NCI-H748 (cell line): ENCODE results near the gene FOXP1.

Experiments
- DNase-seq: peaks from one replicate; lab custom pipeline; 2025; ENCODE audit not compliant: unreplicated experiment; lab: John Stamatoyannopoulos, UW

The FOXP1 gene

GRCh38 chr3:71511037-71511436 lies 72.5 kb downstream of the FOXP1 start:
- DNase-seq = no peak

- DNase-seq = peak; percentile 6
Observed at GRCh38 chr3:71510510-71510909, 73.0 kb downstream of the FOXP1 start.

- no peak for DNase-seq
Observed at GRCh38 chr3:71509066-71509465, 74.5 kb downstream of the FOXP1 start.

GRCh38 chr3:71505767-71506350 lies 77.7 kb downstream of the FOXP1 start:
- DNase-seq = no peak

GRCh38 chr3:71504250-71505036 lies 79.1 kb downstream of the FOXP1 start:
- no peak for DNase-seq

GRCh38 chr3:71503525-71504249 lies 79.8 kb downstream of the FOXP1 start:
- DNase-seq = no peak

- DNase-seq = no peak
Observed at GRCh38 chr3:71502066-71502625, 81.4 kb downstream of the FOXP1 start.

- DNase-seq = no peak
Observed at GRCh38 chr3:71500696-71501095, 82.8 kb downstream of the FOXP1 start.

GRCh38 chr3:71499227-71499876 lies 84.2 kb downstream of the FOXP1 start:
- no peak for DNase-seq

GRCh38 chr3:71498543-71498942 lies 85.0 kb downstream of the FOXP1 start:
- no peak for DNase-seq

- no peak for DNase-seq
Observed at GRCh38 chr3:71497971-71498444, 85.5 kb downstream of the FOXP1 start.

GRCh38 chr3:71497367-71497897 lies 86.1 kb downstream of the FOXP1 start:
- DNase-seq = no peak

- DNase-seq = no peak
Observed at GRCh38 chr3:71495708-71496472, 87.6 kb downstream of the FOXP1 start.

- no peak for DNase-seq
Observed at GRCh38 chr3:71494212-71494611, 89.3 kb downstream of the FOXP1 start.

- no peak for DNase-seq
Observed at GRCh38 chr3:71492974-71493771, 90.4 kb downstream of the FOXP1 start.

- no peak for DNase-seq
Observed at GRCh38 chr3:71492566-71492965, 91.0 kb downstream of the FOXP1 start.

- no peak for DNase-seq
Observed at GRCh38 chr3:71491154-71491752, 92.3 kb downstream of the FOXP1 start.

- DNase-seq = no peak
Observed at GRCh38 chr3:71490692-71491091, 92.8 kb downstream of the FOXP1 start.

- peak; percentile 50 for DNase-seq
Observed at GRCh38 chr3:71489315-71489761, 94.2 kb downstream of the FOXP1 start.
